ENCODE data around the gene CDC14A.

Gene CDC14A

GRCh38 chr1:100396651-100397050 lies 44.3 kb downstream of the CDC14A start:
- H3K4me1 ChIP-seq (ENCODE audit: control insufficient read depth, low read length) = peaks cover 14% of the 10 kb centered on the region
- no peaks in the 10 kb centered on the region for H3K9me2 ChIP-seq (replicated peaks; ENCODE audit: control insufficient read depth, low read length)
- H3K79me2 ChIP-seq (ENCODE audit: control insufficient read depth, low read length) = no peaks in the 10 kb centered on the region
- no peaks in the 10 kb centered on the region for H4K20me1 ChIP-seq (ENCODE audit: control insufficient read depth, insufficient read depth, low read depth, low read length)
- H3K4me3 ChIP-seq (ENCODE audit: low read length) = no peak overlapping the region
- H3K27ac ChIP-seq (ENCODE audit: low read depth, low read length) = no peak overlapping the region
- peaks cover 6% of the 10 kb centered on the region; the same call in 1 of the 2 replicates for H3K36me3 ChIP-seq (ENCODE audit: control insufficient read depth, low read length)
- H3K27me3 ChIP-seq (ENCODE audit: control insufficient read depth, low read length) = no peaks in the 10 kb centered on the region
- H3K9me3 ChIP-seq (ENCODE audit: control insufficient read depth, insufficient read depth, low read length) = peaks cover 5% of the 10 kb centered on the region; the same call in 1 of the 2 replicates
- TF ChIP-seq EZH2phosphoT487 (IDR thresholded peaks at IDR 0.05; ENCODE audit: borderline replicate concordance, low read length) = no peak
- TF ChIP-seq CTCF (IDR thresholded peaks at IDR 0.05; ENCODE audit: low read depth, low read length, poor library complexity, severe bottlenecking) = no peak
- H3K4me2 ChIP-seq (ENCODE audit: low read length) = no peak overlapping the region
- no peaks in the 10 kb centered on the region for H3F3A ChIP-seq (ENCODE audit: control insufficient read depth, insufficient read depth)

- TF ChIP-seq CTCF (IDR thresholded peaks at IDR 0.05; ENCODE audit: low read depth, low read length, poor library complexity, severe bottlenecking) (no peak), EZH2phosphoT487 (IDR thresholded peaks at IDR 0.05; ENCODE audit: borderline replicate concordance, low read length) (no peak)
- no peaks in the 10 kb centered on the region for H3K9me2 ChIP-seq (replicated peaks; ENCODE audit: control insufficient read depth, low read length)
- no peak overlapping the region for H3K4me3 ChIP-seq (ENCODE audit: low read length)
- no peak overlapping the region for H3K27ac ChIP-seq (ENCODE audit: low read depth, low read length)
- H3K4me1 ChIP-seq (ENCODE audit: control insufficient read depth, low read length) = peaks cover 14% of the 10 kb centered on the region
- H3F3A ChIP-seq (ENCODE audit: control insufficient read depth, insufficient read depth) = no peaks in the 10 kb centered on the region
- H3K9me3 ChIP-seq (ENCODE audit: control insufficient read depth, insufficient read depth, low read length) = peaks cover 5% of the 10 kb centered on the region; the same call in 1 of the 2 replicates
- peaks cover 6% of the 10 kb centered on the region; the same call in 1 of the 2 replicates for H3K36me3 ChIP-seq (ENCODE audit: control insufficient read depth, low read length)
- no peaks in the 10 kb centered on the region for H3K79me2 ChIP-seq (ENCODE audit: control insufficient read depth, low read length)
- no peaks in the 10 kb centered on the region for H4K20me1 ChIP-seq (ENCODE audit: control insufficient read depth, insufficient read depth, low read depth, low read length)
- H3K27me3 ChIP-seq (ENCODE audit: control insufficient read depth, low read length) = no peaks in the 10 kb centered on the region
- no peak overlapping the region for H3K4me2 ChIP-seq (ENCODE audit: low read length)
Measured at GRCh38 chr1:100397681-100398080, 45.4 kb downstream of the CDC14A start.

- H3K4me2 ChIP-seq (ENCODE audit: low read length) = no peak overlapping the region
- peaks cover 6% of the 10 kb centered on the region; the same call in 1 of the 2 replicates for H3K36me3 ChIP-seq (ENCODE audit: control insufficient read depth, low read length)
- H3K79me2 ChIP-seq (ENCODE audit: control insufficient read depth, low read length) = no peaks in the 10 kb centered on the region
- no peaks in the 10 kb centered on the region for H3F3A ChIP-seq (ENCODE audit: control insufficient read depth, insufficient read depth)
- no peaks in the 10 kb centered on the region for H3K27me3 ChIP-seq (ENCODE audit: control insufficient read depth, low read length)
- peaks cover 5% of the 10 kb centered on the region; the same call in 1 of the 2 replicates for H3K9me3 ChIP-seq (ENCODE audit: control insufficient read depth, insufficient read depth, low read length)
- H3K4me3 ChIP-seq (ENCODE audit: low read length) = no peak overlapping the region
- H4K20me1 ChIP-seq (ENCODE audit: control insufficient read depth, insufficient read depth, low read depth, low read length) = no peaks in the 10 kb centered on the region
- no peaks in the 10 kb centered on the region for H3K9me2 ChIP-seq (replicated peaks; ENCODE audit: control insufficient read depth, low read length)
- TF ChIP-seq EZH2phosphoT487 (IDR thresholded peaks at IDR 0.05; ENCODE audit: borderline replicate concordance, low read length) = no peak
- no peak for TF ChIP-seq CTCF (IDR thresholded peaks at IDR 0.05; ENCODE audit: low read depth, low read length, poor library complexity, severe bottlenecking)
- peaks cover 14% of the 10 kb centered on the region for H3K4me1 ChIP-seq (ENCODE audit: control insufficient read depth, low read length)
- no peak overlapping the region for H3K27ac ChIP-seq (ENCODE audit: low read depth, low read length)
Measured at GRCh38 chr1:100398648-100399047, 46.3 kb downstream of the CDC14A start.

Data from DOHH2 (cell line).